IPS-20b (cell line): ENCODE results near the gene CCDC78.

Experiments used
- H3K27ac ChIP-seq: one replicate; pipeline ENCODE4 v1.5.1; 2013; ENCODE audit warnings: low read length
- H3K27me3 ChIP-seq: 2 replicates; pipeline ENCODE4 v1.6.1; 2013; ENCODE audit warnings: mild to moderate bottlenecking, low read length, inconsistent platforms; ENCODE audit not compliant: insufficient read depth
- H3K36me3 ChIP-seq: 2 replicates; pipeline ENCODE4 v1.6.1; 2013; ENCODE audit warnings: low read depth, mild to moderate bottlenecking, inconsistent platforms, low read length, moderate library complexity; ENCODE audit not compliant: insufficient read depth
- H3K4me1 ChIP-seq: 2 replicates; pipeline ENCODE4 v1.6.1; 2013; ENCODE audit warnings: mild to moderate bottlenecking, control low read depth, inconsistent platforms, low read length, moderate library complexity; ENCODE audit not compliant: insufficient read depth
- H3K4me3 ChIP-seq: 2 replicates; pipeline ENCODE4 v1.5.1; 2013; ENCODE audit warnings: mild to moderate bottlenecking, low read length, inconsistent platforms
- H3K9ac ChIP-seq: 2 replicates; pipeline ENCODE4 v1.6.1; 2013; ENCODE audit warnings: low read depth, mild to moderate bottlenecking, inconsistent platforms, low read length, moderate library complexity
- H3K9me3 ChIP-seq: 2 replicates; pipeline ENCODE4 v1.6.1; 2013; ENCODE audit warnings: mild to moderate bottlenecking, low read depth, low read length, inconsistent platforms; ENCODE audit not compliant: insufficient read depth

Gene CCDC78

GRCh38 chr16:710500-711075 lies 15.7 kb downstream of the CCDC78 start:
- H3K4me3 ChIP-seq, result no peak overlapping the region
- H3K9ac ChIP-seq, result no peak overlapping the region
- no peaks in the 10 kb centered on the region for H3K9me3 ChIP-seq
- no peaks in the 10 kb centered on the region for H3K36me3 ChIP-seq
- H3K27me3 ChIP-seq, result peaks cover 71% of the 10 kb centered on the region
- no peak overlapping the region for H3K27ac ChIP-seq
- no peaks in the 10 kb centered on the region for H3K4me1 ChIP-seq

DNA sequence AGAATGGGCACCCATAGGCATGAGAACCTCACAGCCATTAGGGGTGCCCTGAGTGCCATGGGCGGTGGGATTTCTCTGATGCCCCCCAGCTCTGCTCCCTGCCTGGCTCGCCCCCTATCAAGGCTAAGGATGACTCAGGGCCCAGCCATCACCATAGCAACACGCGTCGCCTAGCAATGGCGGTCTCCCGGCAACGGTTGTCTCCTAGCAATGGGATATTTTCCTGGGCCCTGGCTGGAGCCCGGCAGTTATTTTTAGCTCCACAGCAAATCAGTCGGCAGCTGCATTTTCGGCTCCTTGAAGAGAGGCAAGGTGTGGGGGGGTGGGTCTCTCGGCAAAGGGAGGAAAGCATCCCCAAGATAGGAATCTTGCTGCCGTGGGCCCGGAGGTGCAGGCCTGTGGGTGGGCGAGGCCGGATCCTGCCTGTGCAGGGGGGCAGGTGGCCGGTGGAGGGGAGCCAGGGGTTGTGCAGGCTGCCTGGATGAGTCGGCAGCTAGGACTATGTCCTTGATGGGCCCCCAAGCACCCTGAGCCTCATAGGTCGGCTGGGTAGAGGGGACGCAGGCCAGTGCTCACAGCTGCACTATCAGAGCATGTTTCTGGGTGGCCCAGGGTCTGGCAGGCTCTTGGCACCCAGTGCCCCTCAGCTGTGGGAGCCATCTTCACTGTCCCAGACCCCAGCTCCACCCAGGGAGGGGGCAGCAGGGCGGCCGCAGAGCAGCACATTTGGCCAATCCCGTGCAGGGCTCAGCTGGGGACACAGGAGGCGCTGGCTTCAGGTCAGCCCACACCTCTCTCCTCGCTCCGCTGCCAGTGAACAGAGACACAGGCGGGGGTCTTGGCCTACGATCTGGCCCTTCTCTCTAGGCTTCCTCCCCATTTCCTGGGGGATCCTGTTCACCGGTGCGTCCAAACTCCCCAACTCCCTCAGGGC lies 16.4 kb downstream of the CCDC78 start:
- H3K27ac ChIP-seq, result no peak overlapping the region

DNA sequence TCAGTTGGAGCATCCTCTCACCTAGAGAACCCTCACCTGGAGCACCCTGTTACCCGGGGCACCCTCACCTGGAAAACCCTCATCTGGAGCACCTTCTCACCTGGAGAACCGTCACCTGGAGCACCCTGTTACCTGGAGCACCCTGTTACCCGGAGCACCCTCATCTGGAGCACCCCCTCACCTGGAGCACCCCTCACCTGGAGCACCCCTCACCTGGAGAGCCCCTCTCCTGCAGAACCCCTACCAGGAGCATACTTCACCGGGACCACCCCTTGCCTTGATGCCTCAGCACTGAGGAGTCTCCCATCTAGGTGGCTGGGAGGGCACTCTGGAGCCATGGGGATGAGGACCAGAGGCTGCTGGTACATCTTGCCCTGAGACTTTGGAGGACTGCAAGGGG lies 17.3 kb downstream of the CCDC78 start:
- Histone ChIP-seq H3K27me3 (peaks cover 71% of the 10 kb centered on the region), H3K27ac (no peak overlapping the region), H3K9me3 (no peaks in the 10 kb centered on the region), H3K4me1 (no peaks in the 10 kb centered on the region), H3K36me3 (no peaks in the 10 kb centered on the region), H3K9ac (no peak overlapping the region), H3K4me3 (no peak overlapping the region)

More for the DNA sequence above, 16.4 kb downstream of the CCDC78 start:
- H3K4me1 ChIP-seq, result no peaks in the 10 kb centered on the region
- H3K4me3 ChIP-seq, result no peak overlapping the region
- no peak overlapping the region for H3K9ac ChIP-seq
- no peaks in the 10 kb centered on the region for H3K9me3 ChIP-seq
- H3K27me3 ChIP-seq, result peaks cover 70% of the 10 kb centered on the region
- H3K36me3 ChIP-seq, result no peaks in the 10 kb centered on the region

DNA sequence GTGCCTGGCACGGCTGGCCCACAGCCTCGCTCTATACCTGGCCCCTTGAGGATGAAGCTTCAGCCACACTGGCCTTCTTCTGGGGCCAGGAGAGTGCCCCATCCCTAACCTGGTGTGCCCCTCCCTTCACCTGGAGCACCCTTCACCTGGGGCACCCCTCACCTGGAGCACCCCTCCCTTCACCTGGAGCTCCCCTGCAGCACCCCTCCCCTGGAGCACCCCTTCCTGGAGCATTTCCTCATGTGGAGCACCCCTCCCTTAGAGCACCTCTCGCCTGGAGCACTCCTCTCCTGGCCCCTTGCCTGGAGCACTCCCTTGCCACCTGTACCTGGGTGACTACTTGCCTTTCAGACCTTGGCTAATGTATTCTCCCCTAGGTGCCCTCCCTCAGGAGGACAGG lies 18.2 kb downstream of the CCDC78 start:
- H3K9ac ChIP-seq, result no peak overlapping the region
- H3K36me3 ChIP-seq, result no peaks in the 10 kb centered on the region
- H3K4me3 ChIP-seq, result no peak overlapping the region
- H3K9me3 ChIP-seq, result no peaks in the 10 kb centered on the region
- H3K27ac ChIP-seq, result no peak overlapping the region
- peaks cover 74% of the 10 kb centered on the region for H3K27me3 ChIP-seq
- H3K4me1 ChIP-seq, result no peaks in the 10 kb centered on the region

DNA sequence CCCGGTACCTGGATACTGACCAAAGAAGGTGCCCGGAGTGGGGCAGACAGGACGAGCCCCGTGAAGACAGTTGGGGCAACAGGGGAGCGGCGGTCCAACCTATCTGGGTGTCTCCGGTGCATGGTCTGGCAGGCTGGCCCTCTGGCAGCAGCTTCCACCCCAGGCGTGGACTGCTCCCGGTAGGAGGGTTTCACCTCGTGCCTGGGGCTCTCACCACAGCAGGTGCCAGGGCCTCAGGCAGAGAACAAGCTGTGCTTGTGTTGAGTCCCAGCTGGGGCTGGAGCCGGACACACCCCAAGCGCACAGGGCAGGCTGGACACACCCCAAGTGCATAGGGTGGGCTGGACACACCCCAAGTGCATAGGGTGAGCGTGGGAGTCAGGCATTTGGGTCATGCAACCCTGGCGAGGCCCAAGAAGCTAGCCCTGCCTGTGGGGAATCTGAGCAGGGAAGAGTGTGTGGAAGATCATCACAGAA lies 19.1 kb downstream of the CCDC78 start:
- no peak overlapping the region for H3K9ac ChIP-seq
- H3K27me3 ChIP-seq, result peaks cover 82% of the 10 kb centered on the region
- no peak overlapping the region for H3K27ac ChIP-seq
- no peaks in the 10 kb centered on the region for H3K9me3 ChIP-seq
- no peak overlapping the region for H3K4me3 ChIP-seq
- H3K36me3 ChIP-seq, result no peaks in the 10 kb centered on the region
- H3K4me1 ChIP-seq, result no peaks in the 10 kb centered on the region

GRCh38 chr16:706189-707061 lies 19.8 kb downstream of the CCDC78 start:
- Histone ChIP-seq H3K9ac (no peak overlapping the region), H3K27ac (no peak overlapping the region), H3K4me1 (no peaks in the 10 kb centered on the region), H3K4me3 (peak overlapping the region; percentile 54), H3K9me3 (no peaks in the 10 kb centered on the region), H3K36me3 (no peaks in the 10 kb centered on the region), H3K27me3 (peaks cover 87% of the 10 kb centered on the region)

DNA sequence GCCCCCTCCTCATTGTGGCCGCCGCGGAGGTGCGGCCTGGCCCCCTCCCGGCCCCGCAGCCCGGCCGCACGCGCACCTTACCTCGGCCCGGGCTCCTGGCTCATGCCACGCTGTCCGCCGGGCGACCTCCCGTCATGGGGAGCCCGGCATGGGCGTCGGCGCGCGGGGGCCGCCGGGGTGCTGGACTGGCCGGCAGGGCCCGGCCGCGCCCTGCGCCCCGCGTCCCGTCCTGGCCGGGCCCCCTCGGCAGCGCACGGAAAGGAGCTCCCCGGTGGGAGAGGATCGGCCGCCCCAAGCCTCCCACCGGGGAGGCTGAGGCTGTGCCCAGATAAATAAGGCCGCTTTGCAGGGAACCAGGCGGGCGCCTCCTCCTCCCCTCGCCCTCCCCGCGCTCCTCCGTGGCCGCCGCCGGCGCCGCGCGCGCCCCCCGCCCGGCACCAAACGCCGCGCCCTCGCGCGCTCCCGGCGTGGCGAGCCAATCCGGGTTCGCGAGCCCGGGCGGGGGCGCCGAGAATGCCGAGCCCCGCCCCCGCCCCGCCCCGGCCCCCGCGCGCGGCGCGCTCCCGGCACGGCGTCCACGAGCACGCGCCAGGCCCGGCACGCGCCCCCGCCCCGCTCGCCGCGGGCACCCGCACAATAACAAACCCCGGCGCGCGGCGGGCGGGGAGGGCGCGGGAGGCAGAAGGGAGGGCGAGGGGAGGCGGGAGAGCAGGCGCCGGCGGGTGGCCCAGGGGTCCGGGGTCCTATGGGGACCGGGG lies 20.6 kb downstream of the CCDC78 start, which contains the start of gene FBXL16:
Gene FBXL16 (minus strand): TSS at position 371 of the 758 bp plus-strand sequence. CDS start 8,396 bp downstream, outside the sequence.
- H3K27ac ChIP-seq, result no peak within 1 kb of the TSS
- H3K27me3 ChIP-seq, result peaks cover 93% of the 10 kb centered on the region
- H3K9me3 ChIP-seq, result no peaks in the 10 kb centered on the region
- H3K36me3 ChIP-seq, result no peaks in the 10 kb centered on the region
- H3K9ac ChIP-seq, result no peak within 1 kb of the TSS
- H3K4me1 ChIP-seq, result no peaks in the 10 kb centered on the region
- peak within 1 kb of the TSS; percentile 54 for H3K4me3 ChIP-seq

GRCh38 chr16:704552-705380 lies 21.5 kb downstream of the CCDC78 start:
- H3K27me3 ChIP-seq, result peaks cover 93% of the 10 kb centered on the region
- no peak overlapping the region for H3K9ac ChIP-seq

DNA sequence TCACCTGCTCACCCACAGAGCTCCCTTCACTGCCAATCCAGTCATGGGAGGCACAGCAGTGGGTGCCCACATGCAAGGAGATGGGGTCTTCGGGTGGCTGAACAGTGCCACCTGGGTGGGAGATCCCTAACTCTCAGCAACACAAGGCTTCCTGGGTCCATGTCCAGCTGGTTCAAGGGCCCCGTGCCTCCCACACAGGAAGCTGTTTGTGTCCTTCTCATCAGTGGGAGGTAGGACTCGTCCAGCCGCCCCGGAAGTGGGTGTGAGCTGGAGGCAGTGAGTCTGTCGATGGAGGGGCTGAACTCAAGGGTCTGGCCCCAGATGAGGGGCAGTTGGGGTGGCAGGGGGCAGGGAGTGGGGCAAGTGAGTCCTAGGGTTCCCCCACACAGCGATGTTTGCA lies 22.2 kb downstream of the CCDC78 start:
- Histone ChIP-seq H3K9me3 (no peaks in the 10 kb centered on the region), H3K4me1 (no peaks in the 10 kb centered on the region), H3K27me3 (peaks cover 93% of the 10 kb centered on the region), H3K9ac (no peak overlapping the region), H3K36me3 (no peaks in the 10 kb centered on the region), H3K27ac (no peak overlapping the region), H3K4me3 (no peak overlapping the region)

More at GRCh38 chr16:704552-705380, 21.5 kb downstream of the CCDC78 start:
- Histone ChIP-seq H3K4me3 (no peak overlapping the region), H3K27ac (no peak overlapping the region), H3K4me1 (no peaks in the 10 kb centered on the region), H3K36me3 (no peaks in the 10 kb centered on the region), H3K9me3 (no peaks in the 10 kb centered on the region)

- Histone ChIP-seq H3K27me3 (peaks cover 93% of the 10 kb centered on the region), H3K9ac (no peak overlapping the region), H3K36me3 (no peaks in the 10 kb centered on the region), H3K4me1 (no peaks in the 10 kb centered on the region), H3K9me3 (no peaks in the 10 kb centered on the region), H3K4me3 (no peak overlapping the region), H3K27ac (no peak overlapping the region)
Measured at GRCh38 chr16:703406-703805, 22.8 kb downstream of the CCDC78 start.
